Sigmoid colon (tissue), 7 donors: ENCODE measurements around the gene PDE3B. TPM values are rescaled to one million over a fixed set of nuclear protein-coding genes. Genes with fewer than 3 reads are reported as not detected.
A peak's percentile ranks its signal among the peaks of the same experiment; 100 is the strongest.

ENCODE experiments used
- DNase-seq: peaks from one replicate; pipeline ENCODE4 v3.0.0-alpha.2; 2019
- H3K27ac ChIP-seq, 4 donors: fragments of 200-600 bp; sonication (generic); one replicate each; pipeline ENCODE4 v1.5.1; 2016 to 2019; ENCODE audit warnings: mild to moderate bottlenecking in 1 of 4
- H3K27me3 ChIP-seq, 3 donors: fragments of 200-600 bp; sonication (generic); one replicate each; pipeline ENCODE4 v1.5.1; 2019; ENCODE audit warnings: mild to moderate bottlenecking in 1 of 3
- H3K36me3 ChIP-seq, 4 donors: fragments of 200-600 bp; sonication (generic); one replicate each; pipeline ENCODE4 v1.5.1; 2016 to 2019
- H3K4me1 ChIP-seq, 4 donors: fragments of 200-600 bp; sonication (generic); one replicate each; pipeline ENCODE4 v1.5.1; 2017 to 2019
- H3K4me3 ChIP-seq, 4 donors: fragments of 200-600 bp; sonication (generic); one replicate each; pipeline ENCODE4 v1.5.1; 2017 to 2019; ENCODE audit warnings: mild to moderate bottlenecking in 2 of 4, moderate library complexity in 1 of 4
- H3K9me3 ChIP-seq, 4 donors: fragments of 200-600 bp in 3 of 4; sonication (generic) in 3 of 4; one replicate each; pipeline versions ENCODE4 v1.5.1 to v1.6.1; 2013 to 2019
- CTCF ChIP-seq, 4 experiments: fragments of 450-650 bp in 3 of 4; fragments of 200-600 bp in 1 of 4; IDR thresholded peaks; one replicate each; pipeline ENCODE4 v1.5.1; 2016 to 2019; ENCODE audit warnings: antibody characterized with exemption in 4 of 4, mild to moderate bottlenecking in 3 of 4, moderate library complexity in 2 of 4
- EP300 ChIP-seq, 4 donors: sonication (generic); formaldehyde crosslinking; IDR thresholded peaks; one replicate each; pipeline ENCODE4 v1.6.1; 2017; ENCODE audit warnings: antibody characterized with exemption in 4 of 4
- POLR2A ChIP-seq, 2 donors: fragments of 450-650 bp; IDR thresholded peaks; one replicate each; pipeline ENCODE4 v1.6.1; 2016; ENCODE audit warnings: antibody characterized with exemption in 2 of 2, mild to moderate bottlenecking in 2 of 2, moderate library complexity in 2 of 2
- POLR2AphosphoS5 ChIP-seq, 4 donors: sonication (generic); formaldehyde crosslinking; IDR thresholded peaks; one replicate each; pipeline ENCODE4 v1.6.1; 2017; ENCODE audit warnings: antibody characterized with exemption in 4 of 4
- WGBS, 2 donors: extraction: QIAGEN DNeasy Blood & Tissue Kit; methylation state at CpG; one replicate each; pipeline ENCODE4 v1.1.7; 2013; 5-methylcytosine and 5-hydroxymethylcytosine counted together
- intact Hi-C: fragments of 100-400 bp; cut with DNase I; formaldehyde crosslinking; loops from one replicate; pipeline ENCODE4 v1.15.1; 2023
- polyA plus RNA-seq, 3 donors: library from polyadenylated mRNA; stranded (reverse); fragments of 200-250 nt; gene quantifications; one replicate each; pipeline ENCODE4 v1.2.3, GENCODE V29; 2013
- total RNA-seq, 4 donors: library from RNA; depleted of rRNA; stranded (reverse); fragments of >200 nt; gene quantifications; one replicate each; pipeline ENCODE4 v1.1.0, GENCODE V29; 2016
- donor health status: healthy with polysubstance abuse.
- donor health status: Bipolar disorder and iron deficiency.
- donor health status: healthy.

The PDE3B gene
- total and polyA plus RNA-seq, 7 donors, result 1.2 to 132 (median 78.3) TPM

- TF ChIP-seq POLR2A (IDR thresholded peaks at IDR 0.05) (no peak), CTCF (IDR thresholded peaks at IDR 0.05) (no peak), EP300 (IDR thresholded peaks at IDR 0.05) (no peak), POLR2AphosphoS5 (IDR thresholded peaks at IDR 0.05) (no peak)
- Histone ChIP-seq H3K9me3 (no peaks in the 10 kb centered on the region), H3K27ac (no peak overlapping the region), H3K4me3 (no peak overlapping the region), H3K36me3 (no peaks in the 10 kb centered on the region), H3K27me3 (no peaks in the 10 kb centered on the region), H3K4me1 (peaks cover 0 to 20% (median 9%) of the 10 kb centered on the region in 4 donors)
- intact Hi-C loops, result loop anchor here (5.0 kb wide), 2 partner anchors 115 to 265 kb away; partner anchors contain the start of gene PDE3B
- DNase-seq, result no peak
- 76 to 92% methylated on average over 6 of the region's 6 CpGs for WGBS, 2 donors
These were observed 263.4 kb downstream of the PDE3B start for GRCh38 chr11:14906993-14907392.

GRCh38 chr11:14907411-14908213 is 264.0 kb downstream of the PDE3B start:
- Histone ChIP-seq H3K27me3 (no peaks in the 10 kb centered on the region), H3K36me3 (no peaks in the 10 kb centered on the region), H3K4me1 (peaks cover 0 to 20% (median 9%) of the 10 kb centered on the region in 4 donors), H3K4me3 (no peak overlapping the region), H3K27ac (no peak overlapping the region), H3K9me3 (no peaks in the 10 kb centered on the region)
- no peak for TF ChIP-seq POLR2AphosphoS5 (IDR thresholded peaks at IDR 0.05)
- peak; percentile 30 to 74 (median 60) for TF ChIP-seq CTCF (IDR thresholded peaks at IDR 0.05)
- no peak for TF ChIP-seq POLR2A (IDR thresholded peaks at IDR 0.05)
- no peak for TF ChIP-seq EP300 (IDR thresholded peaks at IDR 0.05)
- peak; percentile 82 for DNase-seq
- intact Hi-C loops, result loop anchor here (1.0 to 5.0 kb wide), 4 partner anchors 115 to 301 kb away; partner anchors contain the start of gene PDE3B
- WGBS, 2 donors, result 14 to 36% methylated on average over 13 of the region's 13 CpGs

- peak; percentile 20 to 47 (median 40) for TF ChIP-seq CTCF (IDR thresholded peaks at IDR 0.05)
- no peak for TF ChIP-seq POLR2AphosphoS5 (IDR thresholded peaks at IDR 0.05)
- no peak for TF ChIP-seq POLR2A (IDR thresholded peaks at IDR 0.05)
- Histone ChIP-seq H3K27ac (no peak overlapping the region), H3K4me3 (no peak overlapping the region), H3K36me3 (no peaks in the 10 kb centered on the region), H3K4me1 (peaks cover 0 to 20% (median 9%) of the 10 kb centered on the region in 4 donors), H3K27me3 (no peaks in the 10 kb centered on the region), H3K9me3 (no peaks in the 10 kb centered on the region)
- intact Hi-C loops, result loop anchor here (1.0 to 5.0 kb wide), 4 partner anchors 116 to 300 kb away; partner anchors contain the start of gene PDE3B
- 11 to 45% methylated on average over 6 of the region's 6 CpGs for whole genome bisulfite sequencing, 2 donors
- no peak for DNase-seq
These were observed 264.7 kb downstream of the PDE3B start for GRCh38 chr11:14908214-14908880.

GRCh38 chr11:14914536-14914935 is 270.9 kb downstream of the PDE3B start:
- no peak for DNase-seq
- 59 to 71% methylated on average over 3 of the region's 3 CpGs for WGBS, 2 donors
- no peak overlapping the region for H3K27ac ChIP-seq
- H3K27me3 ChIP-seq, result no peaks in the 10 kb centered on the region
- TF ChIP-seq POLR2AphosphoS5 (IDR thresholded peaks at IDR 0.05) (no peak), CTCF (IDR thresholded peaks at IDR 0.05) (no peak), EP300 (IDR thresholded peaks at IDR 0.05) (no peak), POLR2A (IDR thresholded peaks at IDR 0.05) (no peak)
- no peaks in the 10 kb centered on the region for H3K36me3 ChIP-seq
- no peaks in the 10 kb centered on the region for H3K9me3 ChIP-seq
- intact Hi-C loops, result no loop called here
- H3K4me3 ChIP-seq, result no peak overlapping the region
- no peaks in the 10 kb centered on the region for H3K4me1 ChIP-seq
